ENCODE data around the gene RGN.
"Not testable (repeated sequence)": the region's sequence is repeated elsewhere in the genome, so short reads cannot be mapped to it uniquely, and the experiment has no call there.

RGN gene

GRCh38 chrX:47112316-47112954 lies 34.2 kb downstream of the RGN start:
- Histone ChIP-seq H3K27me3 (ENCODE audit: control insufficient read depth, insufficient read depth, low read length, poor library complexity, severe bottlenecking) (no peaks in the 10 kb centered on the region), H3K4me1 (ENCODE audit: control insufficient read depth, insufficient read depth, low read length) (no peaks in the 10 kb centered on the region), H3K27ac (ENCODE audit: insufficient read depth, low read depth, low read length, poor library complexity, severe bottlenecking) (no peak overlapping the region), H3K9me3 (ENCODE audit: control insufficient read depth, low read length) (no peaks in the 10 kb centered on the region), H3K36me3 (ENCODE audit: control insufficient read depth, insufficient read depth, low read length) (no peaks in the 10 kb centered on the region), H3K4me3 (ENCODE audit: insufficient read depth, low read depth, low read length) (no peak overlapping the region)
- WGBS, 2 experiments, result 63 to 65% methylated on average over 9 of the region's 9 CpGs

- not testable (repeated sequence) for H3K27ac ChIP-seq (ENCODE audit: insufficient read depth, low read depth, low read length, poor library complexity, severe bottlenecking); H3K4me3 ChIP-seq (ENCODE audit: insufficient read depth, low read depth, low read length); H3K27me3 ChIP-seq (ENCODE audit: control insufficient read depth, insufficient read depth, low read length, poor library complexity, severe bottlenecking); H3K36me3 ChIP-seq (ENCODE audit: control insufficient read depth, insufficient read depth, low read length); H3K9me3 ChIP-seq (ENCODE audit: control insufficient read depth, low read length); H3K4me1 ChIP-seq (ENCODE audit: control insufficient read depth, insufficient read depth, low read length)
- 92 to 95% methylated on average over 7 of the region's 7 CpGs for WGBS, 2 experiments
These were observed 38.4 kb downstream of the RGN start for GRCh38 chrX:47116551-47117110.

GRCh38 chrX:47124466-47124865 lies 46.2 kb downstream of the RGN start:
- not testable (repeated sequence) for H3K4me3 ChIP-seq (ENCODE audit: insufficient read depth, low read depth, low read length); H3K36me3 ChIP-seq (ENCODE audit: control insufficient read depth, insufficient read depth, low read length); H3K27ac ChIP-seq (ENCODE audit: insufficient read depth, low read depth, low read length, poor library complexity, severe bottlenecking); H3K9me3 ChIP-seq (ENCODE audit: control insufficient read depth, low read length); H3K4me1 ChIP-seq (ENCODE audit: control insufficient read depth, insufficient read depth, low read length); H3K27me3 ChIP-seq (ENCODE audit: control insufficient read depth, insufficient read depth, low read length, poor library complexity, severe bottlenecking)
- 88 to 92% methylated on average over 2 to 3 of the region's 3 CpGs for WGBS, 2 experiments

- Histone ChIP-seq H3K4me3 (ENCODE audit: insufficient read depth, low read depth, low read length) (peak overlapping the region; percentile 63), H3K27ac (ENCODE audit: insufficient read depth, low read depth, low read length, poor library complexity, severe bottlenecking) (peak overlapping the region; percentile 50), H3K4me1 (ENCODE audit: control insufficient read depth, insufficient read depth, low read length) (no peaks in the 10 kb centered on the region), H3K9me3 (ENCODE audit: control insufficient read depth, low read length) (no peaks in the 10 kb centered on the region), H3K36me3 (ENCODE audit: control insufficient read depth, insufficient read depth, low read length) (no peaks in the 10 kb centered on the region), H3K27me3 (ENCODE audit: control insufficient read depth, insufficient read depth, low read length, poor library complexity, severe bottlenecking) (no peaks in the 10 kb centered on the region)
- 0 to 1% methylated on average over 25 to 27 of the region's 31 CpGs for WGBS, 2 experiments
These were observed 51.1 kb downstream of the RGN start for GRCh38 chrX:47129157-47129898.

- Histone ChIP-seq H3K27ac (ENCODE audit: insufficient read depth, low read depth, low read length, poor library complexity, severe bottlenecking) (no peak overlapping the region), H3K27me3 (ENCODE audit: control insufficient read depth, insufficient read depth, low read length, poor library complexity, severe bottlenecking) (no peaks in the 10 kb centered on the region), H3K4me3 (ENCODE audit: insufficient read depth, low read depth, low read length) (peak overlapping the region; percentile 63), H3K9me3 (ENCODE audit: control insufficient read depth, low read length) (no peaks in the 10 kb centered on the region), H3K4me1 (ENCODE audit: control insufficient read depth, insufficient read depth, low read length) (no peaks in the 10 kb centered on the region), H3K36me3 (ENCODE audit: control insufficient read depth, insufficient read depth, low read length) (no peaks in the 10 kb centered on the region)
- WGBS, 2 experiments, result 47 to 48% methylated on average over 4 to 9 of the region's 11 CpGs
These were observed 51.7 kb downstream of the RGN start for GRCh38 chrX:47129899-47130358.

- 93 to 97% methylated on average over 2 to 5 of the region's 5 CpGs for WGBS, 2 experiments
- no peak overlapping the region for H3K4me3 ChIP-seq (ENCODE audit: insufficient read depth, low read depth, low read length)
- no peaks in the 10 kb centered on the region for H3K4me1 ChIP-seq (ENCODE audit: control insufficient read depth, insufficient read depth, low read length)
- H3K27ac ChIP-seq (ENCODE audit: insufficient read depth, low read depth, low read length, poor library complexity, severe bottlenecking), result no peak overlapping the region
- no peaks in the 10 kb centered on the region for H3K36me3 ChIP-seq (ENCODE audit: control insufficient read depth, insufficient read depth, low read length)
- H3K9me3 ChIP-seq (ENCODE audit: control insufficient read depth, low read length), result no peaks in the 10 kb centered on the region
- no peaks in the 10 kb centered on the region for H3K27me3 ChIP-seq (ENCODE audit: control insufficient read depth, insufficient read depth, low read length, poor library complexity, severe bottlenecking)
These were observed 55.2 kb downstream of the RGN start for GRCh38 chrX:47133493-47133892.

GRCh38 chrX:47135650-47136049 lies 57.4 kb downstream of the RGN start:
- not testable (repeated sequence) for H3K4me1 ChIP-seq (ENCODE audit: control insufficient read depth, insufficient read depth, low read length); H3K27ac ChIP-seq (ENCODE audit: insufficient read depth, low read depth, low read length, poor library complexity, severe bottlenecking); H3K36me3 ChIP-seq (ENCODE audit: control insufficient read depth, insufficient read depth, low read length); H3K27me3 ChIP-seq (ENCODE audit: control insufficient read depth, insufficient read depth, low read length, poor library complexity, severe bottlenecking); H3K4me3 ChIP-seq (ENCODE audit: insufficient read depth, low read depth, low read length); H3K9me3 ChIP-seq (ENCODE audit: control insufficient read depth, low read length)
- 89 to 93% methylated on average over 5 of the region's 5 CpGs for WGBS, 2 experiments

- H3K4me3 ChIP-seq (ENCODE audit: insufficient read depth, low read depth, low read length), result no peak overlapping the region
These were observed 59.9 kb downstream of the RGN start for GRCh38 chrX:47138171-47138570.

More at GRCh38 chrX:47138171-47138570, 59.9 kb downstream of the RGN start:
- H3K27me3 ChIP-seq (ENCODE audit: control insufficient read depth, insufficient read depth, low read length, poor library complexity, severe bottlenecking), result no peaks in the 10 kb centered on the region
- no peaks in the 10 kb centered on the region for H3K4me1 ChIP-seq (ENCODE audit: control insufficient read depth, insufficient read depth, low read length)
- H3K9me3 ChIP-seq (ENCODE audit: control insufficient read depth, low read length), result no peaks in the 10 kb centered on the region
- WGBS, 2 experiments, result 87 to 93% methylated on average over 6 of the region's 6 CpGs
- H3K27ac ChIP-seq (ENCODE audit: insufficient read depth, low read depth, low read length, poor library complexity, severe bottlenecking), result no peak overlapping the region
- peaks cover 8% of the 10 kb centered on the region for H3K36me3 ChIP-seq (ENCODE audit: control insufficient read depth, insufficient read depth, low read length)

All from ectodermal cell (in vitro differentiated cells).